Left ventricle myocardium inferior (tissue), 1 donor: ENCODE data around the gene PDE1C. TPM values are rescaled to one million over a fixed set of nuclear protein-coding genes. Genes with fewer than 3 reads are reported as not detected.

Experiments used
- DNase-seq: peaks from one replicate; pipeline ENCODE4 v3.0.0-alpha.2; 2020
- H3K27ac ChIP-seq: fragments of 200-600 bp; replicated peaks from 2 replicates; pipeline ENCODE4 v1.8.0; 2021
- H3K27me3 ChIP-seq: fragments of 200-600 bp; 2 replicates; pipeline ENCODE4 v1.8.0; 2021; ENCODE audit warnings: low read depth
- H3K36me3 ChIP-seq: fragments of 200-600 bp; 2 replicates; pipeline ENCODE4 v1.8.0; 2021
- H3K4me1 ChIP-seq: fragments of 200-600 bp; 2 replicates; pipeline ENCODE4 v1.8.0; 2021
- H3K4me3 ChIP-seq: fragments of 200-600 bp; 2 replicates; pipeline ENCODE4 v1.8.0; 2021; ENCODE audit warnings: mild to moderate bottlenecking, moderate library complexity
- H3K9me3 ChIP-seq: fragments of 200-600 bp; replicated peaks from 2 replicates; pipeline ENCODE4 v1.8.0; 2021
- intact Hi-C: fragments of 100-400 bp; cut with micrococcal nuclease; formaldehyde crosslinking; loops from one replicate; pipeline ENCODE4 v1.11.0; 2022
- total RNA-seq: library from RNA; stranded (reverse); fragmentation: NEBNext Ultra II Directional; extraction: Animal tissue kit (Norgen Biotek cat#: 25700); gene quantifications from one replicate; pipeline ENCODE4 v1.2.1, GENCODE V29; 2021
- TF ChIP-seq, protein P1 (sequence below): fragments of 200-600 bp; IDR thresholded peaks from 2 replicates; pipeline ENCODE4 v1.8.0; 2021; ENCODE audit warnings: antibody characterized with exemption, mild to moderate bottlenecking, borderline replicate concordance
- donor health status: DM: no; HTN: yes; CAD: no; lungs with severe emphysema.

PDE1C gene
- total RNA-seq, 1 donor from 2014 or later, result 207 TPM

DNA sequence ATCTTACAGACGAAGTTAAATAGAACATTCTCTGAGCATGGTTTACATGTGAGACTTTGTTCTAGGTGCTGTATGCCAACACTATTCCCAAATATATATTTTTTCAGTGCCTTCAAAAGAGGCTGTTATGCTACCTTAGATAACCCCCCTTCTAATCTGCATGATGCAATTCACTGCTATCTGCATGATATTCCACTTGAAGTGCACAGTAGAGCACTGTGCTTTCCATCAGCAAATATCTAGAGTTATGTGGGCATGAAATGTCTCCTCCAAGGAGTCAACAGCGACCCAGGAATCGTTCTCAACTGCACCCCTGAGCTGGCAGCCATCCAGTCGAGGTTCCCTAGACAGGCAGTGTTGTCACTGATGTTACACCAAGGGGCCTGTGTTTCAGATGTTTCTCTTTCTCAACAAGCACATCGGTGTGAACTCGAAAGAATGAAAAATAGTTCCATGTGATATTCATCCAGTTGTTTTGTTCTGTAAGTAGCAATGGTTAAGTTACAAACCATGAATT, 88.3 kb downstream of the PDE1C start:
- peak overlapping the region; percentile 2 for H3K4me3 ChIP-seq
- no peaks in the 10 kb centered on the region for H3K27me3 ChIP-seq
- peaks cover 13% of the 10 kb centered on the region for H3K9me3 ChIP-seq
- peak overlapping the region; percentile 85 for H3K27ac ChIP-seq
- intact Hi-C loops, result no loop called here
- peak; percentile 26 for DNase-seq
- peaks cover 66% of the 10 kb centered on the region for H3K4me1 ChIP-seq
- peaks cover 13% of the 10 kb centered on the region for H3K36me3 ChIP-seq
- TF ChIP-seq, protein P1, sequence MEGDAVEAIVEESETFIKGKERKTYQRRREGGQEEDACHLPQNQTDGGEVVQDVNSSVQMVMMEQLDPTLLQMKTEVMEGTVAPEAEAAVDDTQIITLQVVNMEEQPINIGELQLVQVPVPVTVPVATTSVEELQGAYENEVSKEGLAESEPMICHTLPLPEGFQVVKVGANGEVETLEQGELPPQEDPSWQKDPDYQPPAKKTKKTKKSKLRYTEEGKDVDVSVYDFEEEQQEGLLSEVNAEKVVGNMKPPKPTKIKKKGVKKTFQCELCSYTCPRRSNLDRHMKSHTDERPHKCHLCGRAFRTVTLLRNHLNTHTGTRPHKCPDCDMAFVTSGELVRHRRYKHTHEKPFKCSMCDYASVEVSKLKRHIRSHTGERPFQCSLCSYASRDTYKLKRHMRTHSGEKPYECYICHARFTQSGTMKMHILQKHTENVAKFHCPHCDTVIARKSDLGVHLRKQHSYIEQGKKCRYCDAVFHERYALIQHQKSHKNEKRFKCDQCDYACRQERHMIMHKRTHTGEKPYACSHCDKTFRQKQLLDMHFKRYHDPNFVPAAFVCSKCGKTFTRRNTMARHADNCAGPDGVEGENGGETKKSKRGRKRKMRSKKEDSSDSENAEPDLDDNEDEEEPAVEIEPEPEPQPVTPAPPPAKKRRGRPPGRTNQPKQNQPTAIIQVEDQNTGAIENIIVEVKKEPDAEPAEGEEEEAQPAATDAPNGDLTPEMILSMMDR, result no peak

DNA sequence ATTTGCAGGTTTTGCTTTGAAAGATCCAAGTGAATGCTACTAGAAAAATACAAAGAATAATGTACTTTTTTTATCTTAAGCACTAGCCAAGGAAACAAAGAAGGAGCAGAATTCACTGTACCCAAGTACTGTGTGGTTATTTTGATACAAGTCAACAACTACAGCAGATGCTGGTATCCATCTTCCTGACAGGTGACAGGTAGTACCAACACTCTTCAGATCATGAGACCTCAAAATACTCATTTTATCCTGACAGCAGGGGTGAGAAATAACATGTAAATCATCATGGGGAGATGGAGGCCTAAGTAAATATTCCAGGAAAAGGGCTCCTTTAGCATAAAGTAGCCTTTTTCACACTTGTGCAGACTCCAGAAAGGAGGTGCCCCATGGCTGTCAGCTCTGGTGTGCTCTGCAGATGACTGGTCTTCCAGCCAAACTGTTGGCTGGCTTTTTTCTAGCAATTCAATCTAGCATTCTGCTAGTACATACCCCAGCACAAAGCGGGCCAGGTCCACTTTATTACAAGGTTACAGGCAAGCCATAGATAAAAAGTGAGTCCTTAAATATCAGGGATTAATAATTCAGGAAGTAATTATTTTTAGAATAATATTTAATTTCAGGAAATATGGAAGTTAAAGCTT, 90.4 kb downstream of the PDE1C start:
- Histone ChIP-seq H3K4me1 (peaks cover 73% of the 10 kb centered on the region), H3K36me3 (peaks cover 14% of the 10 kb centered on the region), H3K4me3 (no peak overlapping the region), H3K27me3 (no peaks in the 10 kb centered on the region), H3K27ac (peak overlapping the region; percentile 85), H3K9me3 (peaks cover 11% of the 10 kb centered on the region)
- intact Hi-C loops, result no loop called here
- DNase-seq, result no peak
- TF ChIP-seq, protein P1, result no peak

DNA sequence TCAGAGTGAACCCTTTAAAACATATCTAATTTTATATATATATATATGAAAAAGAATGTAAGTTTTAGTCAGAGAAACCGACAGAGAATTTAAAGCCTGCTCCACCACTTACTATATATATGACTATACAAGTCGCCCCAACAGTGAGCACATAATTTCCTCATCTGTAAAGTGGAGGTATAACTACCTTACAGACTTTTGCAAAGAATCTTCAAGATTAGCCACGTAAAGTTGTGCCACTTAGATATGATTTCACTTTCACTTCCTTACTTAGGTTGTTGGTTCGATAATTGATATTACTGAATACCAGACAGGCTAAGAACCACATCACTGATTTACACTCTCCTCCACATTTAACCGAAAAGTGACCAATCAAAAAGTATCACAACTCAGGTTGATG, 94.7 kb downstream of the PDE1C start:
- H3K4me1 ChIP-seq, result peaks cover 70% of the 10 kb centered on the region
- intact Hi-C loops, result no loop called here
- TF ChIP-seq, protein P1, result no peak

DNA sequence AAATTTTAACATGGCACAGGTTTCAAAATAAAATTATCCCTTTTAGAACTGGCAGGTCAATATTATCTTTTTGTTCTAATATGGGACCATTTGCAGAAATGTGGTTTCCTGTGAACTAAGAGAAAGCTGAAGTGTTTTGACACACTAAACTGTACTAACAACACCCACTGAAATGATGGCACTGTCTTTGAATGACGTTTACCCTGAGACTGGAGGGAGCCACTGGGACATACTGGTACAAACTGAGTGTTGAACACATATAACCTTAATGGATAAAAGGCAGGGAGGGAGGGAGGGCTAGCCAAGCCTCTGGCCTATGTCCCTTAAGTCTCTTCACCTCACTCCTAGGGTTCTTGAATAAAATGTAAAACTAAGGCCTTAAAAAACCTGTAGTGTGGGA, 95.9 kb downstream of the PDE1C start:
- intact Hi-C loops, result no loop called here
- Histone ChIP-seq H3K27ac (peak overlapping the region; percentile 34), H3K36me3 (peaks cover 14% of the 10 kb centered on the region), H3K27me3 (no peaks in the 10 kb centered on the region), H3K4me3 (no peak overlapping the region), H3K9me3 (peaks cover 14% of the 10 kb centered on the region), H3K4me1 (peaks cover 58% of the 10 kb centered on the region)
- TF ChIP-seq, protein P1, result no peak
- no peak for DNase-seq

More for the DNA sequence above, 94.7 kb downstream of the PDE1C start:
- Histone ChIP-seq H3K27me3 (no peaks in the 10 kb centered on the region), H3K9me3 (peaks cover 11% of the 10 kb centered on the region), H3K4me3 (no peak overlapping the region), H3K27ac (peak overlapping the region; percentile 34), H3K36me3 (peaks cover 14% of the 10 kb centered on the region)
- DNase-seq, result no peak

DNA sequence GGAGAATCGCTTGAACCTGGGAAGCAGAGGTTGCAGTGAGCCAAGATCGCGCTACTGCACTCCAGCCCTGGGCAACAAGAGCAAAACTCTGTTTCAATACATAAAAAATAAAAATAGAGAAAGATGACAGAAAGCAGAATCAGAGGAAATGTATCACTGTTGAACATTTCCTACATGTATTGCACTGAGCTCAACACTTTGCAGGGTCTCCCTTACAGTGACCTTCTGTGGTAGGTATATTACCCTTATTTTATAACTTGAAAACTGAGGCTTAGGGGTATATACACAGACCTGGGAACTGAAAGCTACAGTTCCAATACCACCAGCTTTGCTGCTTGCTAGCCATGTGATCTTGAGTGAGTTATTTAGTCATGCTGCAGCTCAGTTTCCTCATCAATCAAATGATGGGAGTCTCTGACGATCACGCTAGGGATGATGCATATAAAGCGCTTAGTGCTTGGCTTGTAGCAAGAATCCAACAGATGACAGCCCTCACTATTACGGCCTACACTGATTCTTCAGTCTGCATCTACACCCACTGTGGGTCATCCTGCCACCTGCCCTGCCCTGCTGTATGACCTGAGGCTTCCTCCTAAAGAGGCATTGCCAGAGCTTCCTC, 99.0 kb downstream of the PDE1C start:
- TF ChIP-seq, protein P1, result no peak
- H3K36me3 ChIP-seq, result no peaks in the 10 kb centered on the region
- H3K9me3 ChIP-seq, result peaks cover 19% of the 10 kb centered on the region
- no peak overlapping the region for H3K27ac ChIP-seq
- no peak for DNase-seq
- H3K27me3 ChIP-seq, result no peaks in the 10 kb centered on the region
- no peak overlapping the region for H3K4me3 ChIP-seq
- peaks cover 51% of the 10 kb centered on the region for H3K4me1 ChIP-seq
- intact Hi-C loops, result no loop called here
